Cardiac muscle cell (in vitro differentiated cells and primary cell): ENCODE data around the gene CENPQ. TPM values are rescaled to one million over a fixed set of nuclear protein-coding genes. Genes with fewer than 3 reads are reported as not detected.

Source experiments
- DNase-seq, 2 donors: peaks; one replicate each; pipeline versions ENCODE4 v3.0.0 to v3.0.0-alpha.2; 2010 to 2017; ENCODE audit warnings: low read depth in 1 of 2, low spot score in 1 of 2
- H3K27ac ChIP-seq: fragments of 200-600 bp; sonication (generic); 2 replicates; pipeline ENCODE4 v1.5.1; 2016
- H3K27me3 ChIP-seq: fragments of 200-600 bp; sonication (generic); 2 replicates; pipeline ENCODE4 v1.6.0; 2016; ENCODE audit warnings: control low read depth
- H3K36me3 ChIP-seq: fragments of 200-600 bp; sonication (generic); 2 replicates; pipeline ENCODE4 v1.5.1; 2016; ENCODE audit warnings: control low read depth
- H3K4me1 ChIP-seq: fragments of 200-600 bp; sonication (generic); 2 replicates; pipeline ENCODE4 v1.8.1; 2017; ENCODE audit warnings: low read depth, mild to moderate bottlenecking, mixed run types
- H3K4me3 ChIP-seq: fragments of 200-600 bp; sonication (generic); 2 replicates; pipeline ENCODE4 v1.5.1; 2016; ENCODE audit warnings: mild to moderate bottlenecking
- H3K9me3 ChIP-seq: fragments of 200-600 bp; sonication (generic); 2 replicates; pipeline ENCODE4 v1.5.1; 2017; ENCODE audit warnings: low read depth, mild to moderate bottlenecking, control low read depth
- polyA plus RNA-seq: library from polyadenylated mRNA; unstranded; fragments of >200 nt; fragmentation: Nextera tagmentation; extraction: Ambion mirVana; gene quantifications from 2 replicates; pipeline ENCODE4 v1.2.1, GENCODE V29; 2016
- total RNA-seq: library from RNA; depleted of rRNA; stranded (reverse); fragments of >200 nt; gene quantifications from 2 replicates; pipeline ENCODE4 v1.2.3, GENCODE V29; 2016
- TF ChIP-seq, protein P1 (sequence below): IDR thresholded peaks from 2 replicates; pipeline ENCODE4 v1.5.1; 2012; ENCODE audit warnings: low read depth, mild to moderate bottlenecking, low read length

Gene CENPQ
- total and polyA plus RNA-seq, 2 experiments from 2014 or later, result 4.0 to 4.8 TPM

GRCh38 chr6:49531774-49532569, 68.8 kb downstream of the CENPQ start:
- H3K27ac ChIP-seq, result no peak overlapping the region
- H3K9me3 ChIP-seq, result no peaks in the 10 kb centered on the region
- H3K36me3 ChIP-seq, result no peaks in the 10 kb centered on the region
- H3K4me3 ChIP-seq, result no peak overlapping the region
- no peaks in the 10 kb centered on the region for H3K27me3 ChIP-seq
- H3K4me1 ChIP-seq, result no peaks in the 10 kb centered on the region
- TF ChIP-seq, protein P1, sequence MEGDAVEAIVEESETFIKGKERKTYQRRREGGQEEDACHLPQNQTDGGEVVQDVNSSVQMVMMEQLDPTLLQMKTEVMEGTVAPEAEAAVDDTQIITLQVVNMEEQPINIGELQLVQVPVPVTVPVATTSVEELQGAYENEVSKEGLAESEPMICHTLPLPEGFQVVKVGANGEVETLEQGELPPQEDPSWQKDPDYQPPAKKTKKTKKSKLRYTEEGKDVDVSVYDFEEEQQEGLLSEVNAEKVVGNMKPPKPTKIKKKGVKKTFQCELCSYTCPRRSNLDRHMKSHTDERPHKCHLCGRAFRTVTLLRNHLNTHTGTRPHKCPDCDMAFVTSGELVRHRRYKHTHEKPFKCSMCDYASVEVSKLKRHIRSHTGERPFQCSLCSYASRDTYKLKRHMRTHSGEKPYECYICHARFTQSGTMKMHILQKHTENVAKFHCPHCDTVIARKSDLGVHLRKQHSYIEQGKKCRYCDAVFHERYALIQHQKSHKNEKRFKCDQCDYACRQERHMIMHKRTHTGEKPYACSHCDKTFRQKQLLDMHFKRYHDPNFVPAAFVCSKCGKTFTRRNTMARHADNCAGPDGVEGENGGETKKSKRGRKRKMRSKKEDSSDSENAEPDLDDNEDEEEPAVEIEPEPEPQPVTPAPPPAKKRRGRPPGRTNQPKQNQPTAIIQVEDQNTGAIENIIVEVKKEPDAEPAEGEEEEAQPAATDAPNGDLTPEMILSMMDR, result peak; percentile 78
- peak; percentile 52 to 82 for DNase-seq

DNA sequence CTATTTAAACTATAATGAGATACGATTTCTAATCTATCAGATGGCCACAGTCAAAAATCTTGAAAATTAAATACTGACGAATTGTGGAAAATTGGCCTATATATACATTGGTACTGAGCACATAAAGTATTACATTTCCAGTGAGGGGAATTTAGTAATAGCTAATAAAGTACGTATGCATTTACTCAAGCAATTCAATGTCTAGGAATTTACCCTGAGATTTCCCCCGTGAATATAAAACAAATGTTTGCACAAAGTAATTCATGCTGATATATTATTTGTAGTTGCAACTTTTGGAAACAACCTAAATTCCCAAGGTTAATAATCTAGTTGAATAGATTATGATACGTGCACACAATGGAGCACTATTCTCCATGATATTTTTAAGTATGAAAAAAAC, 72.6 kb downstream of the CENPQ start:
- Histone ChIP-seq H3K4me3 (no peak overlapping the region), H3K9me3 (no peaks in the 10 kb centered on the region), H3K27ac (no peak overlapping the region), H3K4me1 (no peaks in the 10 kb centered on the region), H3K27me3 (no peaks in the 10 kb centered on the region), H3K36me3 (no peaks in the 10 kb centered on the region)
- DNase-seq, result no peak
- TF ChIP-seq, protein P1, result no peak

DNA sequence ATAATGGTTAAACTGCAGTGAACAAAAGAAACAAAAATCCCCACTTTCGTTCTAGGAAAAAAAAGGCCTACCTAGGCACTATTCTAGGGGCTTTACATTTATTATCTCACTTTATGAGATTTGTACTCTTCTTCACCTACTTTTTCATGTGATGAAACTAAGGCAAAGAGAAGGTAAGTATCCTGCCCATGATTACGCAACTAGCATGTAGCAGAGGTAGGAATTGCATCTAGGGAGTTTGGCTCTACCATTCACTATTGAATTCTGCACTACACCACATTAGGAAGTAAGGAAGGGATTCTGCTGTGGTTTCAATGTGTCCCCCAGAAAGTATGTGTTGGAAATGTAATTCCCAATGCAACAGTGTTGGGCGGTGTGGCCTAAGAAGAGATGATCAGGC, 75.9 kb downstream of the CENPQ start:
- no peak overlapping the region for H3K27ac ChIP-seq
- H3K36me3 ChIP-seq, result no peaks in the 10 kb centered on the region
- H3K4me3 ChIP-seq, result no peak overlapping the region
- DNase-seq, result no peak
- H3K9me3 ChIP-seq, result no peaks in the 10 kb centered on the region
- H3K4me1 ChIP-seq, result no peaks in the 10 kb centered on the region
- TF ChIP-seq, protein P1, result no peak
- H3K27me3 ChIP-seq, result no peaks in the 10 kb centered on the region

- H3K27me3 ChIP-seq, result no peaks in the 10 kb centered on the region
- H3K9me3 ChIP-seq, result no peaks in the 10 kb centered on the region
- H3K36me3 ChIP-seq, result no peaks in the 10 kb centered on the region
- H3K27ac ChIP-seq, result no peak overlapping the region
- no peak for DNase-seq
- no peaks in the 10 kb centered on the region for H3K4me1 ChIP-seq
- H3K4me3 ChIP-seq, result no peak overlapping the region
- TF ChIP-seq, protein P1, result no peak
Observed at GRCh38 chr6:49540614-49541013, 77.4 kb downstream of the CENPQ start.

- H3K9me3 ChIP-seq, result no peaks in the 10 kb centered on the region
- H3K36me3 ChIP-seq, result no peaks in the 10 kb centered on the region
- H3K4me3 ChIP-seq, result no peak overlapping the region
- TF ChIP-seq, protein P1, result no peak
- DNase-seq, result peak in 1 of 2 donors; percentile 90
- H3K27ac ChIP-seq, result no peak overlapping the region
- H3K4me1 ChIP-seq, result no peaks in the 10 kb centered on the region
- no peaks in the 10 kb centered on the region for H3K27me3 ChIP-seq
Observed at GRCh38 chr6:49541210-49541724, 78.1 kb downstream of the CENPQ start.
